ENCODE results near the gene NBL1. TPM values are rescaled to one million over a fixed set of nuclear protein-coding genes. Genes with fewer than 3 reads are reported as not detected.

Gene NBL1
- polyA plus RNA-seq, 3 donors: 0.07 TPM; not detected in 2

DNA sequence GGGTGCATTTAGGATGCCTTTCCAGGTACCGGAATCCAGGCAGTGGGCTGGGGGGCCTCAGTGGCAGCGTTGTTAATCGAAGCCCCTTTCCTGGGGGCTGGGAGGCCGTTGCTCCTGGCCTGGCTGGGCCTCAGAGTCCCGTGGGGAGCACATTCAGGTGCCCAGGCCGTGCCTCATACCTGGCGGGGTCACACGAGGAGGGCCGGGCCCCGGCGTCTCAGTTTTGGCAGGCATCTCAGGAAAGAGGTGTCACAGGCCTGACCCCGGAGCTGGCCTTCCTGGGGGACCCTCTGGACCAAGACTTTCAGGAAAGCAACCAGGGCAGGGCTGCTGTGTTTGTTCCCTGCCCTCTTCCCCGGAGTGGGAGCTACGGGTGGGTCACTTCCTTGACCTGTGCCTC is 4.1 kb downstream of the NBL1 start:
- peaks cover 42 to 68% (median 45%) of the 10 kb centered on the region in 3 donors for H3K27me3 Mint-ChIP-seq (ENCODE audit: low read depth in 3 of 3)

GRCh38 chr1:19648689-19649088 is 4.6 kb downstream of the NBL1 start:
- Histone ChIP-seq H4K20me1 (ENCODE audit: insufficient read depth, low read length) (no peaks in the 10 kb centered on the region), H3K79me2 (ENCODE audit: insufficient read depth, low read length) (no peaks in the 10 kb centered on the region), H3K4me1 (ENCODE audit: control insufficient read depth in 1 of 2, insufficient read depth in 2 of 2, low read length in 2 of 2) (peaks cover 5 to 11% of the 10 kb centered on the region in 2 donors), H3K27ac (ENCODE audit: low read depth in 1 of 2, low read length in 2 of 2) (no peak overlapping the region), H3K4me3 (replicated peaks in 1 of 3; ENCODE audit: low read depth in 2 of 3, low read length in 3 of 3) (no peak overlapping the region), H3K9ac (ENCODE audit: insufficient read depth, low read length, poor library complexity, severe bottlenecking) (no peak overlapping the region), H3K27me3 (ENCODE audit: control insufficient read depth in 2 of 2, insufficient read depth in 2 of 2, low read length in 2 of 2) (peaks cover 18 to 39% of the 10 kb centered on the region in 2 donors), H3K9me3 (replicated peaks in 1 of 2; ENCODE audit: control insufficient read depth in 1 of 2, insufficient read depth in 1 of 2, low read length in 2 of 2) (peaks cover 0 to under 1% of the 10 kb centered on the region in 2 donors), H2AFZ (ENCODE audit: insufficient read depth, low read depth, low read length, poor library complexity, severe bottlenecking) (no peak overlapping the region), H3K4me2 (replicated peaks; ENCODE audit: extremely low read depth, low read length, poor library complexity, severe bottlenecking) (no peak overlapping the region), H3K36me3 (replicated peaks in 1 of 2; ENCODE audit: control insufficient read depth in 1 of 2, insufficient read depth in 2 of 2, low read length in 2 of 2) (no peaks in the 10 kb centered on the region)
- Mint-ChIP-seq H3K4me3 (no peak overlapping the region), H3K4me1 (peaks cover 14% of the 10 kb centered on the region), H3K9me3 (peaks cover 0 to 10% (median 4%) of the 10 kb centered on the region in 7 donors), H3K27me3 (ENCODE audit: low read depth in 3 of 3) (peaks cover 37 to 64% (median 40%) of the 10 kb centered on the region in 3 donors), H3K27ac (no peak overlapping the region), H3K36me3 (peaks cover 2 to 5% of the 10 kb centered on the region in 2 donors)
- TF ChIP-seq CTCF (IDR thresholded peaks at IDR 0.05): no peak
- WGBS (ENCODE audit: insufficient coverage): 91% methylated on average over 7 of the region's 11 CpGs
- DNase-seq: no peak
- intact Hi-C loops (cut with micrococcal nuclease): no loop called here

More for the DNA sequence above, 4.1 kb downstream of the NBL1 start:
- H3K4me1 ChIP-seq (ENCODE audit: control insufficient read depth in 1 of 2, insufficient read depth in 2 of 2, low read length in 2 of 2): peaks cover 6 to 14% of the 10 kb centered on the region in 2 donors
- no peak overlapping the region for H3K27ac ChIP-seq (ENCODE audit: low read depth in 1 of 2, low read length in 2 of 2)
- DNase-seq: no peak
- H4K20me1 ChIP-seq (ENCODE audit: insufficient read depth, low read length): no peaks in the 10 kb centered on the region
- Mint-ChIP-seq H3K36me3 (peaks cover 2 to 5% of the 10 kb centered on the region in 2 donors), H3K9me3 (peaks cover 0 to 14% (median 4%) of the 10 kb centered on the region in 7 donors), H3K4me3 (no peak overlapping the region), H3K4me1 (peaks cover 18% of the 10 kb centered on the region), H3K27ac (no peak overlapping the region)
- no peak overlapping the region for H3K9ac ChIP-seq (ENCODE audit: insufficient read depth, low read length, poor library complexity, severe bottlenecking)
- H3K9me3 ChIP-seq (replicated peaks in 1 of 2; ENCODE audit: control insufficient read depth in 1 of 2, insufficient read depth in 1 of 2, low read length in 2 of 2): peaks cover 0 to 5% of the 10 kb centered on the region in 2 donors
- TF ChIP-seq CTCF (IDR thresholded peaks at IDR 0.05): no peak
- no peaks in the 10 kb centered on the region for H3K79me2 ChIP-seq (ENCODE audit: insufficient read depth, low read length)
- intact Hi-C loops (cut with micrococcal nuclease): no loop called here
- H2AFZ ChIP-seq (ENCODE audit: insufficient read depth, low read depth, low read length, poor library complexity, severe bottlenecking): no peak overlapping the region
- peaks cover 22 to 43% of the 10 kb centered on the region in 2 donors for H3K27me3 ChIP-seq (ENCODE audit: control insufficient read depth in 2 of 2, insufficient read depth in 2 of 2, low read length in 2 of 2)
- H3K4me2 ChIP-seq (replicated peaks; ENCODE audit: extremely low read depth, low read length, poor library complexity, severe bottlenecking): no peak overlapping the region
- H3K4me3 ChIP-seq (replicated peaks in 1 of 3; ENCODE audit: low read depth in 2 of 3, low read length in 3 of 3): no peak overlapping the region
- 75% methylated on average over 14 of the region's 14 CpGs for WGBS (ENCODE audit: insufficient coverage)
- no peaks in the 10 kb centered on the region for H3K36me3 ChIP-seq (replicated peaks in 1 of 2; ENCODE audit: control insufficient read depth in 1 of 2, insufficient read depth in 2 of 2, low read length in 2 of 2)
